ENCODE measurements around the gene MEIKIN.
"Not testable (repeated sequence)": the region's sequence is repeated elsewhere in the genome, so short reads cannot be mapped to it uniquely, and the experiment has no call there.

Gene MEIKIN

DNA sequence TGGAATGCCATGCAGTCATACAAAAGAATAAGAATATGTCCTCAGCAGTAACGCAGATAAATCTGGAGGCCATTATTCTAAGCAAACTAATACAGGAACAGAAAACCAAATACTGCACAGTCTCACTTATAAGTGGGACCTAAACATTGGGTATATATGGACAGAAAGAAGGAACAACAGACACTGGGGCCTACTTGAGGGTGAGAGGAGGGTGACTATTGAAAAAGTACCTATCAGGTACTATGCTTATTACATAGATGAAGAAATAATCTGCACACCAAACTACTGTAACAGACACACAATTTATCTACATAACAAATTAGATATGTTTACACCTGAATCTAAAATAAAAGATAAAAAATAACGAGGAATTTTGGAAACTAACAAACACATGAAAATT lies 38.8 kb downstream of the MEIKIN start:
- DNase-seq (ENCODE audit: low read depth), result no peak

- not testable (repeated sequence) for DNase-seq (ENCODE audit: low read depth)
Observed at GRCh38 chr5:131902266-131902665, 43.2 kb downstream of the MEIKIN start.

GRCh38 chr5:131899686-131900085 lies 45.8 kb downstream of the MEIKIN start:
- no peak for DNase-seq (ENCODE audit: low read depth)

- DNase-seq (ENCODE audit: low read depth), result no peak
Observed at GRCh38 chr5:131883984-131884383, 61.5 kb downstream of the MEIKIN start.

- no peak for DNase-seq (ENCODE audit: low read depth)
Observed at GRCh38 chr5:131879705-131880104, 65.8 kb downstream of the MEIKIN start.

DNA sequence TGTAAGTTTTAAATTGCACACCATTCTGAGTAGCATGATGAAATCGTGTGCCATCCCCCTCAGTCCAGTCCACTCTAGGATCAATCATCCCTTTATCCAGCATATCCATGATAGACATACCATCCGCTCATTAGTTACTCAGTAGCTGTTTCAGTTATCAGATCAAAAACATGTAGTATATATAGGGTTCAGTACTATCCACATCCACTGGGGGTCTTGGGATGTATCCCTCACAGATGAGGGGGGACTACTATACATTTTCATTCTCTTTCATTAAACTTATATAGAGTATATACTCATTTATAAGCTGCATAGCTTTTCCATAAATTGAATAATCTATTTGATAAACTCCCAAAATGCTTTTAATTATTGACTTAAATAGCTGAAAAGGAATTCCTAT lies 67.6 kb downstream of the MEIKIN start:
- no peak for DNase-seq (ENCODE audit: low read depth)

DNA sequence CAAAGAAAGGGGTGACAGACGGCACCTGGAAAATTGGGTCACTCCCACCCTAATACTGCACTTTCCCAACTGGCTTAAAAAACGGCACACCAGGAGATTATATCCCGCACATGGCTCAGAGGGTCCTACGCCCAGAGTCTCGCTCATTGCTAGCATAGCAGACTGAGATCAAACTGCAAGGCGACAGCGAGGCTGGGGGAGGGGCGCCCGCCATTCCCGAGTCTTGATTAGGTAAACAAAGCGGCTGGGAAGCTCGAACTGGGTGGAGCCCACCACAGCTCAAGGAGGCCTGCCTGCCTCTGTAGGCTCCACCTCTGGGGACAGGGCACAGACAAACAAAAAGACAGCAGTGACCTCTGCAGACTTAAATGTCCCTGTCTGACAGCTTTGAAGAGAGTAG lies 74.2 kb downstream of the MEIKIN start:
- DNase-seq (ENCODE audit: low read depth), result not testable (repeated sequence)

- no peak for DNase-seq (ENCODE audit: low read depth)
Observed at GRCh38 chr5:131867524-131867923, 77.9 kb downstream of the MEIKIN start.

DNA sequence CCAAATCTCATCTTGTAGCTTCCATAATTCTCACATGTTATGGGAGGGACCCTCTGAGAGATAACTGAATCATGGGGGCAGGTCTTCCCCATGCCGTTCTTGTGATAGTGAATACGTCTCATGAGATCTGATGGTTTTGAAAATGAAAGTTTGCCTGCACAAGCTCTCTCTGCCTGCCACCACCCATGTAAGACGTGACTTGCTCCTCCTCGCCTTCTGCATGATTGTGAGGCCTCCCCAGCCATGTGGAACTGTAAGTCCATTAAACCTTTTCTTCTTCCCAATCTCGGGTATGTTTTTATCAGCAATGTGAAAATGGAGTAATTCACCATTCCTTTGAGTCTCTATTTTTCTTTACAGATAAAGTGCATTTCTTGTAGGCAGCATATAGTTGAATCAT lies 81.8 kb downstream of the MEIKIN start:
- no peak for DNase-seq (ENCODE audit: low read depth)

DNA sequence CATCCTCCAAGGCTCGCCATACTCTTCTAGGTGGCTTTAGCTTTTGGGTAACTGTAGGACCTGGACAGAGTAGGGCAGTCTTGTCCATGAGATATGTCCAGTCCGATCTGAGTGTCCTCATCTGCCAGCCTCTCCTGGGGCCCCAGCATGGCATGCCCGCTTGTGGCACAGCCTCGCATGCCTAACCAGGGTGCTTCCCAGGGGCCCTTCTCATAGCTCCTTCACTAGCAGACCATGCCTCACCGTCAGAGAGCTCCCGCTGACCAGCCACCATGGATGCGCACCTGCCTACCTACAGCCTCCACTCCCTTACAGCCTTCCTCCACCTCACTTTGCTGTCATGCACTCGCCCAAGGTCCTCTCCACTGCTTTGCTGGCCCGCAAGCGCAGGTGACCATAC lies 88.1 kb downstream of the MEIKIN start:
- DNase-seq (ENCODE audit: low read depth), result no peak

GRCh38 chr5:131855452-131855851 lies 90.0 kb downstream of the MEIKIN start:
- DNase-seq (ENCODE audit: low read depth), result no peak

GRCh38 chr5:131854134-131854533 lies 91.3 kb downstream of the MEIKIN start:
- DNase-seq (ENCODE audit: low read depth), result no peak

DNA sequence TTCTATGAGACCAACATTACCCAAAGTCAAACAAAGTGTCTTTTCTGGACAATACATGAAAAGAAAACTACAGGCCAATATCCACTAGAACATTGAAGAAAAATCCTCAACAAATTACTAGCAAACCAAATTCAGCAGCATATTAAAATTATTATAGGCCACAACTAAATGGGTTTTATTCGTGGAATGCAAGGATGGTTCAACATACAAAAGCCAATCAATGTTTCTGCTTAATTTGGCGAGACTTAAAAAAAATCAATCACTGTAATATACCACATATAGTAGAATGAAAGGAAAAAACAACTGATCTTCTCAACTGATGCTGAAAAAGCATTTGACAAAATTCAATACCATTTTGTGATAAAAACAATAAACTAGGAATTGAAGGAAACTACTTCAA lies 96.8 kb downstream of the MEIKIN start:
- no peak for DNase-seq (ENCODE audit: low read depth)

- no peak for DNase-seq (ENCODE audit: low read depth)
Observed at GRCh38 chr5:131846536-131846935, 98.9 kb downstream of the MEIKIN start.

GRCh38 chr5:131845828-131846227 lies 99.6 kb downstream of the MEIKIN start:
- DNase-seq (ENCODE audit: low read depth), result no peak

DNA sequence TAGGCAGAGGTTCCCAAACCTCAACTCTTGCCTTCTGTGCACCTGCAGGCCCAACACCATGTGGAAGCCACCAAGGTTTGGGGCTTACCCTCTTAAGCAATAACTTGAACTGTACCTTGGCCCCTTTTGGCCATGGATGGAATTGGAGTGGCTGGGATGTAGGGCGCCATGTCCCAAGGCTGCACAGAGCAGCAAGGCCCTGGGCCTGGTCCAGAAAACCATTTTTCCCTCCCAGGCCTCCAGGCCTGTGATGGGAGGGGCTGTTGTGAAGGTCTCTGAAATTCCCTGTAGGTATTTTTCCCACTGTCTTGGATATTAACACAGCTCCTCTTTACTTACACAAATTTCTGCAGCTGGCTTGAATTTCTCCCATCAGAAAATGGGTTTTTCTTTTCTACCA lies 102.5 kb downstream of the MEIKIN start:
- DNase-seq (ENCODE audit: low read depth), result not testable (repeated sequence)

GRCh38 chr5:131832702-131833101 lies 112.8 kb downstream of the MEIKIN start:
- DNase-seq (ENCODE audit: low read depth), result not testable (repeated sequence)

DNA sequence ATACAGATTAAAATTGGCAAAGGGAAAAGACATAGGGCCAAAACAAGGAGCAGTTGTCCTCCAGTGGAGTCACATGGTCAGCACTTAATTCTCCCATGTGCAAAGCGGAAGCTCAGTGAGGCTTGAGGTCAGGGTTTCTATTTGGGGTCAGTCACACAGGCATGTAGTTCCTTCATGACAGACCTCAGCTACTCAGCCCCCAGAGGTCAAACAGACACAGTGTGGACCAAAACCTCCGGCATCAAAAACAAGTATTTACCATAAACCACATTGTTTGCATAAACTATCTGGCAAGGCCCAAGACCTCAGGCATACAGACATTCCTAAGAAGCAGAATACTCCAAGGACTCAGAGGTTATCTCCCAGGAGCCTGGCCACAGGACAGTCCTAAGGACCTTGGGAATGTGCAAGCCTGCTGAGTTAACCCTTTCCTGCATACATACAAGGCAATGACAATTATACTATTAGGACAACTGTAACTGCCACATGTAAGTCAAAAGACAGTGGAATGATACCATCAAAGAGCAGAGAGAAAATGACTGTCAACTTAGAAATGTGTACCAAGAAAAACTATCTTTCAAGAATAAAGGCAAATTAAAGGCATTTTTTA lies 120.0 kb downstream of the MEIKIN start:
- DNase-seq (ENCODE audit: low read depth), result no peak

- DNase-seq (ENCODE audit: low read depth), result no peak
Observed at GRCh38 chr5:131824631-131825030, 120.8 kb downstream of the MEIKIN start.

DNA sequence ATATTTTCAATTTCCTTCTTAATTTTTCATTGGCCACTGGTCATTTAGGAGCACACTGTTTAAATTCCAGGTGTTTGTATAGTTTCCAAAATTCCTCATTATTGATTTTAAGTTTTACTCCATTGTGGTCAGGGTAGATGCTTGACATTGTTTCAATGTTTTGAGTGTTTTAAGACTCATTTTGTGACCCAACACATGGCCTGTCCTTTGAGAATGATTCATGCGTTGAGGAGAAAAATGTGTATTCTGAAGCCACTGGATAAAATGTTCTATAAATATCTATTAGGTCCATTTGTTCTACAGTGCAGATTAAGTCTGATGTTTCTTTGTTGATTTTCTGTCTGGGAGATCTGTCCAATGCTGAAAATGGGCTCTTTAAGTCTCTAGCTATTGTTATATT lies 124.2 kb downstream of the MEIKIN start:
- no peak for DNase-seq (ENCODE audit: low read depth)

GRCh38 chr5:131818001-131818724 lies 127.3 kb downstream of the MEIKIN start:
- no peak for DNase-seq (ENCODE audit: low read depth)

DNA sequence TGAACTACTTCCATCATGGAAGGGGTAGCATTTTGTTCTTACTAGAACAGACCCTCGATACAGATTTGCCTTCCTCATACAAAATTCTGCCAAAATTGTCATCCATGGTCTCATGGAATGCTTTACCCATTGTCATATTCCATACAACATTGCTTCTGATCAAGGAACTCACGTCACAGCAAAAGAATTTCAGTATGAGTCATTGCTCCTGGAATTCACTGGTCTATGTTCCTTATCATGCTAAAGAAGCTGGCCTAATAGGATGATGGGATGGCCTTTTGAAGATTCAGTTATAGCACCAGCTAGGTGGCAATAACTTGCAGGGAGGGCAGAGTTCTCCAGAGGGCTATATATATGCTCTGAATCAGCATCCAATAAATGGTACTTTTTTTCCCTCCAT lies 130.5 kb downstream of the MEIKIN start:
- no peak for DNase-seq (ENCODE audit: low read depth)

- DNase-seq (ENCODE audit: low read depth), result no peak
Observed at GRCh38 chr5:131812371-131813160, 132.9 kb downstream of the MEIKIN start.
